Testis (tissue), 3 donors: ENCODE measurements around the gene SZT2. TPM values are rescaled to one million over a fixed set of nuclear protein-coding genes. Genes with fewer than 3 reads are reported as not detected.
A peak's percentile ranks its signal among the peaks of the same experiment; 100 is the strongest.
"Not testable (repeated sequence)": the region's sequence is repeated elsewhere in the genome, so short reads cannot be mapped to it uniquely, and the experiment has no call there.

ENCODE experiments used
- DNase-seq: peaks from one replicate; pipeline ENCODE4 v3.0.0-alpha.2; 2019
- H3K27ac ChIP-seq, 2 donors: fragments of 200-600 bp; sonication (generic); one replicate each; pipeline ENCODE4 v1.5.1; 2019
- H3K27me3 ChIP-seq: fragments of 200-600 bp; sonication (generic); one replicate; pipeline ENCODE4 v1.5.1; 2019
- H3K36me3 ChIP-seq: fragments of 200-600 bp; sonication (generic); one replicate; pipeline ENCODE4 v1.5.1; 2017; ENCODE audit warnings: low read depth; ENCODE audit errors: missing control alignments
- H3K4me1 ChIP-seq: fragments of 200-600 bp; sonication (generic); one replicate; pipeline ENCODE4 v1.5.1; 2019
- H3K4me3 ChIP-seq, 2 donors: fragments of 200-600 bp; sonication (generic); one replicate each; pipeline ENCODE4 v1.5.1; 2017 to 2019
- H3K9me3 ChIP-seq: fragments of 200-600 bp; sonication (generic); one replicate; pipeline ENCODE4 v1.5.1; 2017
- CTCF ChIP-seq, 3 experiments: fragments of 450-650 bp in 2 of 3; fragments of 200-600 bp in 1 of 3; sonication (generic) in 1 of 3; IDR thresholded peaks; one replicate each; pipeline ENCODE4 v1.5.1; 2016 to 2019; ENCODE audit warnings: antibody characterized with exemption in 3 of 3, mild to moderate bottlenecking in 2 of 3, moderate library complexity in 1 of 3
- POLR2A ChIP-seq: fragments of 450-650 bp; IDR thresholded peaks from one replicate; pipeline ENCODE4 v1.6.1; 2017; ENCODE audit warnings: antibody characterized with exemption, mild to moderate bottlenecking, moderate library complexity
- WGBS, 2 donors: methylation state at CpG; one replicate each; pipeline ENCODE4 v1.1.5; 2018; 5-methylcytosine and 5-hydroxymethylcytosine counted together
- intact Hi-C: fragments of 100-400 bp; cut with DNase I; formaldehyde crosslinking; loops from one replicate; pipeline ENCODE4 v1.15.1; 2023; ENCODE audit warnings: low total_unique reads
- polyA plus RNA-seq: library from polyadenylated mRNA; stranded (reverse); fragments of 350-450 nt; fragmentation: Illumina TruSeq; extraction: RNeasy Lipid Tissue Mini Kit (QIAGEN cat#74804); gene quantifications from one replicate; pipeline ENCODE4 v1.2.3, GENCODE V29; 2014; ENCODE audit warnings: low read depth, low replicate concordance; ENCODE audit not compliant: insufficient read depth
- total RNA-seq, 2 donors: library from RNA; depleted of rRNA; stranded (reverse); fragments of >200 nt; gene quantifications; one replicate each; pipeline ENCODE4 v1.2.3, GENCODE V29; 2016

SZT2 gene
- total and polyA plus RNA-seq, 3 donors from 2014 or later = 40.0 to 115 (median 90.1) TPM

- Histone ChIP-seq H3K27ac (peak within 1 kb of the TSS; percentile 85 to 95), H3K9me3 (no peaks in the 10 kb centered on the region), H3K4me1 (peaks cover 5% of the 10 kb centered on the region), H3K27me3 (no peaks in the 10 kb centered on the region), H3K4me3 (peak within 1 kb of the TSS; percentile 63 to 64), H3K36me3 (no peaks in the 10 kb centered on the region)
- TF ChIP-seq CTCF (IDR thresholded peaks at IDR 0.05) (no peak), POLR2A (no peak)
- intact Hi-C loops = no loop called here
- DNase-seq = peak; percentile 89
- WGBS, 2 donors = 0 to 1% methylated on average over 19 to 52 of the region's 87 CpGs
Observed at GRCh38 chr1:43453442-43454269, 64.0 kb downstream of the SZT2 start, which contains the start of gene HYI. Gene HYI, minus strand, starts transcription at chr1:43453931. Its CDS starts 138 bp downstream, at chr1:43453793.

GRCh38 chr1:43454270-43455011, 64.7 kb downstream of the SZT2 start:
- H3K4me3 ChIP-seq = peak overlapping the region; percentile 63 to 64
- H3K36me3 ChIP-seq = no peaks in the 10 kb centered on the region
- intact Hi-C loops = no loop called here
- no peaks in the 10 kb centered on the region for H3K27me3 ChIP-seq
- H3K27ac ChIP-seq = peak overlapping the region; percentile 85 to 95
- peak; percentile 83 for DNase-seq
- no peaks in the 10 kb centered on the region for H3K9me3 ChIP-seq
- 9 to 10% methylated on average over 19 of the region's 19 CpGs for WGBS, 2 donors
- TF ChIP-seq CTCF (IDR thresholded peaks at IDR 0.05) (peak in 1 of 3 experiments; percentile 6), POLR2A (no peak)
- peaks cover 5% of the 10 kb centered on the region for H3K4me1 ChIP-seq

- no peak for DNase-seq
- Histone ChIP-seq H3K4me3 (no peak overlapping the region), H3K4me1 (peaks cover 5% of the 10 kb centered on the region), H3K27ac (no peak overlapping the region), H3K36me3 (no peaks in the 10 kb centered on the region), H3K9me3 (no peaks in the 10 kb centered on the region), H3K27me3 (no peaks in the 10 kb centered on the region)
- intact Hi-C loops = no loop called here
- TF ChIP-seq POLR2A (no peak), CTCF (IDR thresholded peaks at IDR 0.05) (no peak)
- WGBS, 2 donors = 37 to 68% methylated on average over 7 of the region's 7 CpGs
Observed at GRCh38 chr1:43455213-43455889, 65.7 kb downstream of the SZT2 start.

DNA sequence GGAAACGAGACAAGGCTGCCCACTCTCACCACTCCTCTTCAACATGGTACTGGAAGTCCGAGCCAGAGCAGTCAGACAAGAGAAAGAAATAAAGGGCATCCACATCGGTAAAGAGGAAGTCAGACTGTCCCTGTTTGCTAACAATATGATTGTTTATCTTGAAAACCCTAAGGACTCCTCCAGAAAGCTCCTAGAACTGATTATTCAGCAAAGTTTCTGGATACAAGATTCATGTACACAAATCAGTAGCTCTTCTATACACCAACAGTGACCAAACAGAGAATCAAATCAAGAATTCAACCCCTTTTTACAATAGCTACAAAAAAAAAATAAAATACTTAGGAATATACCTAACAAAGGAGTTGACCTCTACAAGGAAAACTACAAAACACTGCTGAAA, 68.7 kb downstream of the SZT2 start:
- intact Hi-C loops, DNase-seq: not testable (repeated sequence)
- WGBS, 2 donors = 78 to 89% methylated on average over 3 of the region's 3 CpGs

More for the DNA sequence above, 68.7 kb downstream of the SZT2 start:
- H3K4me1 ChIP-seq, H3K27me3 ChIP-seq, H3K9me3 ChIP-seq, H3K4me3 ChIP-seq, H3K27ac ChIP-seq, H3K36me3 ChIP-seq: not testable (repeated sequence)
